ENCODE results near the gene OTUD3.

OTUD3 gene

DNA sequence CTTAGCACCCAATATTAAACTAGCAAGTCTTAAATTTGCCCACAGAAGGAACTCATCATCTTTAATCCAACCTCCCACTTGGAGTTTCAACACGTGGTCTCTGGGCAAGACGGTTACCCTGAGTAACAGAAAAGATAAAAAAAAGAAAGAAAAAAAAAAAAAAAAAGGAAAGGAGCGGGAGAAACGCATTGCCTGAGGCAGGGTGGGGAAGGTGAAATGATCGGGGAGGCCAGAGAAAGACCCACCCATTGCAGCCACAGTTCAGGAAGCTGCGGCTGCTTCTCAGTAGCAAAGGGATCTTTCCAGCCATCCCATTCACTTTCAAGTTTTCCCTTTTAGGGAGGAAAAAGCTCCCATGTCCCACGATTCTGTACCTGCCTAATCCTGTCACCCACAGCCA is 32.0 kb upstream of the OTUD3 start:
- no peak overlapping the region for H3K9ac ChIP-seq
- H3K9me3 ChIP-seq (replicated peaks in 1 of 11): no peaks in the 10 kb centered on the region
- no peaks in the 10 kb centered on the region for H3K36me3 ChIP-seq
- no peaks in the 10 kb centered on the region for H4K20me1 ChIP-seq
- H3K27ac ChIP-seq: no peak overlapping the region
- 0 out of 20 replicates have a peak, but pooled peaks cover 0 to 3% (median 0%) of the 10 kb centered on the region in 10 experiments for H3K4me1 ChIP-seq
- no peaks in the 10 kb centered on the region for H3K27me3 ChIP-seq
- no peak overlapping the region for H3K4me3 ChIP-seq
- no peak for TF ChIP-seq Cebpa-rat (IDR thresholded peaks at IDR 0.05)
- H3K4me2 ChIP-seq: no peak overlapping the region

DNA sequence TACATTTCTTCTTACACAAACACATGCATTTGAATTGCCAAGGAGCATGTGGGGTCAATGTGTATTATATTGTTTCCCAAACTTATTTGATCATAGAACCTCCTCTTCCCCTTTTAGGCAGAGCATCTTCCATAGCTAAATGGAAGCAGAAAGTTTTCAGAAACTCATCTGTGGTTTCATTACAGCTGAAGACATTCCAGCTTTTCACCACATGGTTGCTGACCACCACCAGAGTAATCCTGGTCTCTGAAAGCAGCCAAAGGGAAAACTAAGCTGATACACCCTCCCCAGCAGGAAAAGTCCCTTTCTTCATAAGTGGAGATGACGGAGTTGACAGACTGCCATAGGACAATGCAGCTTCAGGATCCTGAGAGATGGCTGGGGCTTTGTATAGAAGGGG is 30.2 kb upstream of the OTUD3 start:
- no peak overlapping the region for H3K4me2 ChIP-seq
- no peak overlapping the region for H3K9ac ChIP-seq
- no peaks in the 10 kb centered on the region for H3K4me1 ChIP-seq
- no peaks in the 10 kb centered on the region for H3K36me3 ChIP-seq
- H3K9me3 ChIP-seq (replicated peaks in 1 of 11): no peaks in the 10 kb centered on the region
- no peak overlapping the region for H3K4me3 ChIP-seq
- no peak overlapping the region for H3K27ac ChIP-seq
- H4K20me1 ChIP-seq: no peaks in the 10 kb centered on the region
- TF ChIP-seq Cebpa-rat (IDR thresholded peaks at IDR 0.05): no peak
- H3K27me3 ChIP-seq: no peaks in the 10 kb centered on the region

GRCh38 chr1:19854866-19855265 is 27.3 kb upstream of the OTUD3 start:
- Histone ChIP-seq H3K4me1 (peaks cover 0 to 13% (median 0%) of the 10 kb centered on the region in 10 experiments; a peak in 7 of 20 replicates), H3K9me3 (replicated peaks in 1 of 11) (no peaks in the 10 kb centered on the region), H3K27me3 (no peaks in the 10 kb centered on the region), H3K27ac (no peak overlapping the region), H3K4me2 (no peak overlapping the region), H4K20me1 (no peaks in the 10 kb centered on the region), H3K4me3 (no peak overlapping the region), H3K36me3 (no peaks in the 10 kb centered on the region), H3K9ac (no peak overlapping the region)
- TF ChIP-seq Cebpa-rat (IDR thresholded peaks at IDR 0.05): no peak

DNA sequence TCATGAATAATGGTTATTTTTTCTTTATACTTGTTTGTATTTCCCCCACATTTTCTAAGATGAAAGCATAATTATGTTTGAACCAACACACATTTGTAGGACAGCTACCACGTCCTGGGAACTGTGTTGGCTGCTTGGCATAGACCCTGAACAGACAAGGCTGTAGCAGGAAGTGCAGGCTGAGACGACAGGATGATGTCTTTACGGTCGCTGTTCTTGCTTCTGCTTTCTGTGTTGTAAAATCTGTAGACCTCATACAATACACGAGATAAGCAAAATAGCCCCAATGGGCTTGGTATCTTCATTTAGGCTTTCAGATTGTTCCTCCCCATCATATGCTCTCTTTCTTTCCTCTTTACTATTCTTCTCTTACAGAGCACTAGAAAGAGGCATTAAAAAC is 23.3 kb upstream of the OTUD3 start:
- TF ChIP-seq Cebpa-rat (IDR thresholded peaks at IDR 0.05): no peak

DNA sequence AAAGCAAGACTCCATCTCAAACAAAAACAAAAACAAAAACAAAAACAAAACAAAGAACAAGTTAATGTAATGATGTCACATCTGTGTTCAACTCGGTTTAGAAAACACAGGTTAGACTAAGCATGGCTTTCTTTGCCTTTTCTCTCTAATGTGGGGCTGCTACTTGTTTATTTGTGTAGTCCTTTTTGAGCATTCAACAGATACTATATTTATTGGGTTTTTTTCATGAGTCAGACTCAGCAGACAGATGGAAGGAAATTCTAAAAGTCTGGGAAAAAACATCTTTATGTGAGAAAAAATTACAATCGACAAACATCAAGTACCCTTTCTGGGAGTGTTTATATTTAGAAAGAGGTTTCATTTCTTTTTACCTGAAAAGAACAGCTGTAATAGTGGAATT is 22.3 kb upstream of the OTUD3 start:
- H3K27me3 ChIP-seq: no peaks in the 10 kb centered on the region
- H4K20me1 ChIP-seq: no peaks in the 10 kb centered on the region
- H3K4me1 ChIP-seq: peaks cover 0 to 13% (median 0%) of the 10 kb centered on the region in 10 experiments; a peak in 7 of 20 replicates
- H3K9ac ChIP-seq: no peak overlapping the region
- H3K9me3 ChIP-seq (replicated peaks in 1 of 11): peaks cover 14 to 27% (median 17%) of the 10 kb centered on the region in 11 experiments
- no peak overlapping the region for H3K4me3 ChIP-seq
- H3K36me3 ChIP-seq: no peaks in the 10 kb centered on the region
- H3K4me2 ChIP-seq: no peak overlapping the region
- TF ChIP-seq Cebpa-rat (IDR thresholded peaks at IDR 0.05): no peak
- no peak overlapping the region for H3K27ac ChIP-seq

More for the DNA sequence above, 23.3 kb upstream of the OTUD3 start:
- no peaks in the 10 kb centered on the region for H4K20me1 ChIP-seq
- H3K4me3 ChIP-seq: no peak overlapping the region
- H3K36me3 ChIP-seq: no peaks in the 10 kb centered on the region
- no peak overlapping the region for H3K9ac ChIP-seq
- H3K4me2 ChIP-seq: peak overlapping the region in 3 of 11 experiments; percentile 33 to 68 (median 40); a peak in 6 of 22 replicates
- H3K27me3 ChIP-seq: no peaks in the 10 kb centered on the region
- peaks cover 14 to 21% (median 16%) of the 10 kb centered on the region in 11 experiments for H3K9me3 ChIP-seq (replicated peaks in 1 of 11)
- peaks cover 0 to 13% (median 0%) of the 10 kb centered on the region in 10 experiments; a peak in 7 of 20 replicates for H3K4me1 ChIP-seq
- no peak overlapping the region for H3K27ac ChIP-seq

DNA sequence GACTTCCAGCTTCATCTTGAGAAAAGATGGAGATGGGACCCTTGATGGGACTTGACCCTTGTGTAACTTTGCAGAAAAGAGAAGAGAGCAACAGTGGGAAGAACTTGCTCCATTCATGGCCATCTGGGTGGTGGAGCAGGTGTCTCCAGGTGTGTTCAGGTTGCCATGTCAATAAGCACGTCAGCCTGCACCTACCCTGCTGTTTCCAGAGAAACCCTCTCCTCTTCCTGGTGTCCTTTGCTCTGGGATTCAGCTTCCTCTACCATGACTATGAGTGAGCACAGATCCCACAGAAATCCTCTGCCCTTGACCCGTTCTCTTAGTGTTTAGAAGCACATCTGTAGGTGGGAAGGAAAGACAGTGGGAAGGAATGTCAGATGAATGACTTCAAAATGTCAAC is 21.8 kb upstream of the OTUD3 start:
- Histone ChIP-seq H3K4me2 (no peak overlapping the region), H3K4me3 (no peak overlapping the region), H3K9me3 (replicated peaks in 1 of 11) (peaks cover 14 to 31% (median 18%) of the 10 kb centered on the region in 11 experiments), H3K4me1 (peaks cover 0 to 13% (median 0%) of the 10 kb centered on the region in 10 experiments; a peak in 7 of 20 replicates), H3K36me3 (no peaks in the 10 kb centered on the region), H3K27ac (no peak overlapping the region), H3K27me3 (no peaks in the 10 kb centered on the region), H4K20me1 (no peaks in the 10 kb centered on the region), H3K9ac (no peak overlapping the region)
- TF ChIP-seq Cebpa-rat (IDR thresholded peaks at IDR 0.05): no peak

DNA sequence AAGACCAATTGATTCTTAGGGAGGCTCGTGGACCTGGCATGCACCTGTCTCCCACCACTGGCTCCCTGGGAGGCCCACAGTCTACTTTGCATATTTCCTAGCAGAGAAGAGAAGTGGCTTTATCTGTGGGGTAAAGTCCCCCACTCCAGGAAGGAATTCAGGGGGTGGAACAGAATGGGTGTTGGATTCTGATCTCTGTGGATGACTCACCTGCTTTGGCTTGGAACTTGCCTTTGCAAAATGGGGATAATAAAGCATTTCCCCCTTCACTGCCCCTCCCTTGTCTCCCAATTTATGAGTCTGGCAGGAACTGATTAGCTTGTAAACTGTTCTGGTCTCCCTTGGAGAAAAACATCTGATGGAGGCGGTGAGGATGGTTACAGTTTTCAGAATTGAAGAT is 21.2 kb upstream of the OTUD3 start:
- H3K9me3 ChIP-seq (replicated peaks in 1 of 11): peaks cover 14 to 35% (median 18%) of the 10 kb centered on the region in 11 experiments
- H3K9ac ChIP-seq: no peak overlapping the region
- no peaks in the 10 kb centered on the region for H3K27me3 ChIP-seq
- no peaks in the 10 kb centered on the region for H4K20me1 ChIP-seq
- no peak overlapping the region for H3K27ac ChIP-seq
- no peak for TF ChIP-seq Cebpa-rat (IDR thresholded peaks at IDR 0.05)
- no peak overlapping the region for H3K4me3 ChIP-seq
- peaks cover 0 to 13% (median 0%) of the 10 kb centered on the region in 10 experiments; a peak in 7 of 20 replicates for H3K4me1 ChIP-seq
- no peaks in the 10 kb centered on the region for H3K36me3 ChIP-seq
- H3K4me2 ChIP-seq: no peak overlapping the region

DNA sequence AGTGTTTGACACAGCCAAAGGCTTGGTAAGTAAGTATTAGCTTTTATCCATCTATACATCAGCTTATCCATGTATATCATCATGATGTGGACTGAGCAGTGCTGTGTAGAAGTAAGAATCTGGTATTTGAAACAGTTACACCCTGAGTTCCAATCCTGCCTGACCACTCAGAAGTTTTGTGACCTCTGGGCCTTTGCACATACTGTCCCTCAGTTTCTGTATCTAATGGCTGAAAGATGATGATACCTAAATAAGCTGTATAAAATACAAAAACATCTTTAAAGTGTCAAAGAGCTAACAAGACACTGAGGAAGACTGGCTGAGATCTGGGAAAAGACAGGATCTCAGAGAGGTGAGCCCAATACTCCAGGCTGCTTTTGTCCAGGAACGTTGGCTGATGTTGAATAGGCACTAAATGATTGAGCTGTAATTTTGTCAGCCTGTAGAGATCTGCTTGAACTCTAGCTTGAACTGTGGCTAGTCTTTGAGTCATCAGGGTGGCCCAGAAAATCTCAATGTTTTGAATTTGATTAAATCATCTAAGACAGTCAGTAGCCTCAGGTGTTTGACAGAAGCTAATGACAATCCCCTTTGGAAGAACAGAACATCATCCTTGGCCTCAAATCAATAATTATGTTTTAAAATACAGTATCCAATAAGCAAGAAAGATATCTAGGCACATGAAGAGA is 20.2 kb upstream of the OTUD3 start:
- Histone ChIP-seq H3K9me3 (replicated peaks in 1 of 11) (peaks cover 14 to 35% (median 18%) of the 10 kb centered on the region in 11 experiments), H3K4me3 (no peak overlapping the region), H3K27ac (no peak overlapping the region), H3K4me2 (no peak overlapping the region), H4K20me1 (no peaks in the 10 kb centered on the region), H3K36me3 (no peaks in the 10 kb centered on the region), H3K9ac (no peak overlapping the region), H3K4me1 (peaks cover 0 to 13% (median 0%) of the 10 kb centered on the region in 10 experiments; a peak in 7 of 20 replicates), H3K27me3 (no peaks in the 10 kb centered on the region)
- no peak for TF ChIP-seq Cebpa-rat (IDR thresholded peaks at IDR 0.05)

GRCh38 chr1:19862944-19863343 is 19.3 kb upstream of the OTUD3 start:
- H3K4me2 ChIP-seq: no peak overlapping the region
- no peak overlapping the region for H3K27ac ChIP-seq
- no peak for TF ChIP-seq Cebpa-rat (IDR thresholded peaks at IDR 0.05)

More at GRCh38 chr1:19862944-19863343, 19.3 kb upstream of the OTUD3 start:
- no peak overlapping the region for H3K9ac ChIP-seq
- H3K4me1 ChIP-seq: peaks cover 0 to 13% (median 0%) of the 10 kb centered on the region in 10 experiments; a peak in 7 of 20 replicates
- peaks cover 14 to 35% (median 18%) of the 10 kb centered on the region in 11 experiments for H3K9me3 ChIP-seq (replicated peaks in 1 of 11)
- no peak overlapping the region for H3K4me3 ChIP-seq
- H4K20me1 ChIP-seq: no peaks in the 10 kb centered on the region
- H3K36me3 ChIP-seq: no peaks in the 10 kb centered on the region
- H3K27me3 ChIP-seq: no peaks in the 10 kb centered on the region
